Astrocyte (in vitro differentiated cells and primary cell): ENCODE measurements around the gene RANBP17.

ENCODE experiments used
- EZH2 ChIP-seq: IDR thresholded peaks from 2 replicates; pipeline ENCODE4 v1.6.1; 2012; ENCODE audit warnings: mild to moderate bottlenecking, low read length, inconsistent platforms; ENCODE audit not compliant: insufficient read depth
- TF ChIP-seq, protein P1 (sequence below): IDR thresholded peaks from 2 replicates; pipeline ENCODE4 v1.5.1; 2011; ENCODE audit warnings: low read depth, mild to moderate bottlenecking, inconsistent platforms, low read length, moderate library complexity; ENCODE audit not compliant: insufficient read depth

DNA sequence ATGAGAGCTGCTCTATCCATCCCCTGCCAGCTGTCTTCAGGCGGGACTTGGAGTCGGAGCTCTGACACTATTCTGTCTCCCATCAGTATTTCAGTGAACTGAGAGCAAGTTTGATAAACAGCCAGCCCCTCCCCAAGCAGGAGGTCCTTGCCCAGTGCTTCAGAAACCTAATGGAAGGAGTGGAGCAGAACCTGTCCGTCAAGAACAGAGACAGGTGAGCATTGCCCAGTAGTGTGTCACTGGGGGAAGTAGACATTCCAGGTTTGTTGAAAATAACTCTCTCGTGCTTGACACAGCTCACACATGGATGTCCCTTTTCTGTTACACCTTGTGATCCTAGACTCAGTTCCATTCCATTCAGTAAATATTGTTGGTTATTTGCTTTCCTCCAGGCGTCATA, 434.0 kb downstream of the RANBP17 start:
- TF ChIP-seq, protein P1, sequence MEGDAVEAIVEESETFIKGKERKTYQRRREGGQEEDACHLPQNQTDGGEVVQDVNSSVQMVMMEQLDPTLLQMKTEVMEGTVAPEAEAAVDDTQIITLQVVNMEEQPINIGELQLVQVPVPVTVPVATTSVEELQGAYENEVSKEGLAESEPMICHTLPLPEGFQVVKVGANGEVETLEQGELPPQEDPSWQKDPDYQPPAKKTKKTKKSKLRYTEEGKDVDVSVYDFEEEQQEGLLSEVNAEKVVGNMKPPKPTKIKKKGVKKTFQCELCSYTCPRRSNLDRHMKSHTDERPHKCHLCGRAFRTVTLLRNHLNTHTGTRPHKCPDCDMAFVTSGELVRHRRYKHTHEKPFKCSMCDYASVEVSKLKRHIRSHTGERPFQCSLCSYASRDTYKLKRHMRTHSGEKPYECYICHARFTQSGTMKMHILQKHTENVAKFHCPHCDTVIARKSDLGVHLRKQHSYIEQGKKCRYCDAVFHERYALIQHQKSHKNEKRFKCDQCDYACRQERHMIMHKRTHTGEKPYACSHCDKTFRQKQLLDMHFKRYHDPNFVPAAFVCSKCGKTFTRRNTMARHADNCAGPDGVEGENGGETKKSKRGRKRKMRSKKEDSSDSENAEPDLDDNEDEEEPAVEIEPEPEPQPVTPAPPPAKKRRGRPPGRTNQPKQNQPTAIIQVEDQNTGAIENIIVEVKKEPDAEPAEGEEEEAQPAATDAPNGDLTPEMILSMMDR = no peak
- TF ChIP-seq EZH2 = no peak
